Stimulated activated CD4-positive, alpha-beta T cell treated with anti-CD3 and anti-CD28 coated beads, Interleukin-1b, Interleukin-23, amount 100 ng/mL, for 48 hours (primary cell): ENCODE data around the gene LZTS2.
"Not testable (repeated sequence)": the region's sequence is repeated elsewhere in the genome, so short reads cannot be mapped to it uniquely, and the experiment has no call there.

ENCODE experiments used
- DNase-seq: peaks from one replicate; pipeline ENCODE4 v3.0.0-alpha.2; 2020

Gene LZTS2, protein sequence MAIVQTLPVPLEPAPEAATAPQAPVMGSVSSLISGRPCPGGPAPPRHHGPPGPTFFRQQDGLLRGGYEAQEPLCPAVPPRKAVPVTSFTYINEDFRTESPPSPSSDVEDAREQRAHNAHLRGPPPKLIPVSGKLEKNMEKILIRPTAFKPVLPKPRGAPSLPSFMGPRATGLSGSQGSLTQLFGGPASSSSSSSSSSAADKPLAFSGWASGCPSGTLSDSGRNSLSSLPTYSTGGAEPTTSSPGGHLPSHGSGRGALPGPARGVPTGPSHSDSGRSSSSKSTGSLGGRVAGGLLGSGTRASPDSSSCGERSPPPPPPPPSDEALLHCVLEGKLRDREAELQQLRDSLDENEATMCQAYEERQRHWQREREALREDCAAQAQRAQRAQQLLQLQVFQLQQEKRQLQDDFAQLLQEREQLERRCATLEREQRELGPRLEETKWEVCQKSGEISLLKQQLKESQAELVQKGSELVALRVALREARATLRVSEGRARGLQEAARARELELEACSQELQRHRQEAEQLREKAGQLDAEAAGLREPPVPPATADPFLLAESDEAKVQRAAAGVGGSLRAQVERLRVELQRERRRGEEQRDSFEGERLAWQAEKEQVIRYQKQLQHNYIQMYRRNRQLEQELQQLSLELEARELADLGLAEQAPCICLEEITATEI

DNA sequence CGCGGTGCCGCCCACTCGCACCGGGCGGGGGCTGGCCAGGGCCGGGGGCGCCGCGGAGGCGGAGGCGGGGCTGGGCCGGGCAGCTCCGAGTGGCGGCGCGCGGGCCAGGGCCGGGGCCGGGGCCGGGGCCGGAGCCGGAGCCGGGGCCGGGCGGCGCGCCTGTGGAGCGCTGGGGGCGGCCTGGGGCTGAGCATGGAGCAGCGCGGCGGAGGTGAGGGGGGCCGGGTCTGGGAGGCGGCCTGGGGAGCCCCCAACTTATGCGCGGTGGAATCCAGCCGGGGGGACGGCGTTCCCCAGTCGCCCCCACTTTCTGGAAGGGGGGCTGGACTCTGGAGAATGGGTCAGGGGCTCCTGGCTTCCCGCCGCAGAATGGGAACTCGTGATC, at the start of gene LZTS2:
TSS of gene LZTS2 (plus strand) at position 67 of the 385 bp plus-strand sequence. CDS start 2,731 bp downstream, outside the sequence.
- no peak for DNase-seq

DNA sequence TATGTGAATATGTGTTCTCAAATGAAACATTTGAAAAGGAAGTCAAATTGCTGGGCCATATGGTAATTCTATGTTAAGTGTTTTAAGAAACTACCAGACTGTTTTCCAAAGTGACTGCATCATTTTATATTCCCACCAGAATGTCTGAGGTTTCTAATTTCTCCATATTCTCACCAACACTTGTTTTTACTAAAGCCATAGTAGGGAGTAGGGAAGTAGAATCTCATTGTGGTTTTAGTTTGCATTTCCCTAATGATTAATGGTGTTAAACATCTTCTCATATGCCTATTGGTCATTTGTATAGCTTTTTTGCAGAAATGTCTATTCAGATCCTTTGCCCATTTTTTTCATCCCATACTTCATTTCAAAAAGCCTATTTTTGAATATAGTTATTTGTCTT, 39.4 kb upstream of the LZTS2 start:
- no peak for DNase-seq

DNA sequence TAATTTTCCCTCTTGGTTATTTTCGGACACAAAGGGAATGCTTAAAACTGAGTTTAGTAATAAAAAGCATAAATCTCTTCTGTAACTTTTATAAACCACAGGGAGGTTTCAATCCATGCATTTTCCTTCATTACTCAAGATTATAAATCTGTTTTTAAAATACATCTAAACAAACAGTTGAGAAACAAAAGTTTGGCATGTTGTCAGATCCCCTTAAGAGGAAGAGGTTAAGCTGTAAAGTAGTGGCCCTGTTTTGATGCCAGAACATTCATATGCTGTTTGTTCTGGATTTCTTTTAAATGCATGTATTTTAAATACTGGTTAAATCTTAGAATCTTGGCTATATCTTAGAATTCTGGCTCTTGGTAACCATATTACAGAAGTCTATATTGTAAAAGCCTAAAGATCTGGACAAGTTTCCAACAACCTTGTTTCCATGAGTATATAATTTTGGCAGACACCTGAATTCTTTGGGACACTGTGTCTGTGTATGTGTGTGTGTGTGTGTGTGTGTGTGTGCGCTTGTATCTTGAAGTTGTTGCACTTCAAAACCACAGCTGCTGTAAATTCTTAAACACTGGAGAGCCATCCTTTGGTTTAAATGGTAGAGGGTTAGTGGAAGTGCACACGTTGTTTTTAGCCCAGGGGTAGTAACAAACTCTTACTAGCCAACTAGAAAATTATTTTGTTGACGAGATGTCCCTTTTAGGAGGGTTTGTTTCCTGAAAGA, 37.1 kb upstream of the LZTS2 start:
- DNase-seq, result no peak

DNA sequence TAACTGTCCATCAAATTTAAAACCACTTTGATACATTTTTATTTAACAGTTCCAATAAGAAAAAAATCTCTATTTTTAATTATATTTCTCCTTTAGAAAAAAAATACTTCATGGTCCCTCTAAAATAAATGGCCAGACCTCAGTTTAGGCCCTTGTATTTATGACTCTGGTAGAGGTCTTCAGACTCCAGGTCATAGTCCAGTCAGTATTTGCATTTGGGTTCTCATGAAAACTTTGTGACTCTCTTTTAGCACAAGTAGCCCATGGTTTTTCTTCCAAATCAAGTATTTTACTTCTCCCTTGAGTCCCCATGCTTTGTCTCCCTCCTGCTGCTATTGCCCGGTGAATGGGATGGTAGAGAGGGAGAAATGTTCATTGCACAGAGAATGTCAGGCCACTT, 35.8 kb upstream of the LZTS2 start:
- no peak for DNase-seq

DNA sequence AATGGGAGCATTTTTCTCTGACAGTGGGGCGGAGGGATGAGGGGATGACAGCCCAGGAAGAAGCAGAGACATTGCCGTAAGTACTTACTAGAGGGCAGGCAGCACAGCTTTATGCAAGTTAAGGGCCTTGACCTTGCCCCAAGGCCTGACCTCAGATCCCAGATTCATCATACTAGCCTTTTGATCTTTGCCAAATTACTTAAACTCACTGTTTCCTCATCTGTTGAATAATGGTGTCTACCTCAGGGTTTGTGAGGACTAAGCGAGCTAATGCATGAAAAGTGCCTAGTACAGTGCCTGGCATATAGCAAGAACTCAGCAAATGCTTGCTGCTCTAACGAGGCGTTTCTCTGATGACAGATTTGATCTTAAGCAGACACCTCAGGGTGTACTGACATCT, 33.8 kb upstream of the LZTS2 start:
- no peak for DNase-seq

DNA sequence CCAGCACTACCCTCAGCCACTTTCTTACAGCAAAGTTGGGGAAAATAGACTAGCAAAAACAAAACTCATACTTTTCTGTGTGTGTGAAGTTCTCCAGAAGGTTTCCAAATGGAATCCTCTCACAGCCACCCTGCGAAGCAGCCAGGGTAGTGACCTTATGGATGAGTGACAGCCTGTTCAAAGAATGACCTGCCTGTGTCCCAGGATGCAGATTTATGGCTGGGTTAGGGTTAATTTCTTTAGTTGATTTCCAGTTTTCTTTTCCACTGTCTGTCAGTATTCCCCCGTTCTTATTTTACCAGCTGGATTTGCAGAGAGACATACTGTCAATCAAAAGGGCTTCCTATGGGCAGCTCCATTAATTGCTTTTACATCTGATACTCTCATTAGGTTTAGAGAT, 32.7 kb upstream of the LZTS2 start:
- no peak for DNase-seq

DNA sequence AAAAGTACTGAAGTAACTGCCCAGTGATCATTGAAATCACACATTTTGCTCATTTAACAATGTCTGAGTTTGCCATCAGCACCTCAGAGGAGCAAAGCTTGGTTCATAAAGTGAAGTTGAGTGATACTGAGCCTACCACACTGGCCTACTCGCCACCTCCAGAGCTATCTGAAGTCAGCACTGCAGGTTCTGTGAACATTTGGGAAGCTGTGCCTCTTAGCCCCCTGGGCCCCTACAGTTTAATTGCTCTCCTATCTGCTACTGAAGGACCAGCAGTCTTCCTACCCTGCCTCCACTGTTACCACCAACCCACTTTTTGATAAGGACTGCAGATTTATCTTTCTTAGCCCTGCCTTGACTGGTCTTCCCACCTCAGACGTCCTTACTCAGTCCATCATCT, 32.3 kb upstream of the LZTS2 start:
- DNase-seq, result no peak

DNA sequence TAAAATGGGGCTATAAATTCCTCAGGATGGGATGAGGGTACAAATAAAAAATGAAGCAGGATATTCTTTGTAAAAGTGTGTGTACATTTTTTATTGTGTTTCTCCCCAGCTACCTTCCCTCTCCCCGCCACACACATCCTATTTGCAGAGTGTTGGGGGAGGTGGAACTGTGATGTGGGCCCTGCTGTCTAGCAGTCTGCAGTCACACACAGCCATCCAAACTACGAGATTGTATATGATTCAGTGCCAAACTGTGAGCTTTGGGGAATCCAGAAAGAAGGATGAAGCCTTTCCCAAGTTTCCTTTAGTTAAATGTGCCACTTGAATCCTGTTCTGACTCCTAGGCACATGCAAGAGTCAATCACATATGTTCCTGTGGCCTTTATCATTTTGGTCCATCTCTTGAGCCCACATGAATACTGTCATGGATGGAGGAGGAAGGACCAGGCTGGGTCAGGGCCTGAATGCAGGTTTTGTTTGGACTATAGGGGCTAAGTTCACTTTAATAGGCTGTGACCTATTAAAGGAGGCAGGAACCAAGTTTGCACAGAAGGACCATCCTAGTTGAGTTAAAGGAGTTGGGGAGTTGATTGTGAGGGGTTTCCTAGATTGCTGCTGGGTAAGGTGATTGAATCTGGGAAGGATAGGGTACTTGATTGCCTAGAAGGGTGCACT, 31.4 kb upstream of the LZTS2 start:
- no peak for DNase-seq

DNA sequence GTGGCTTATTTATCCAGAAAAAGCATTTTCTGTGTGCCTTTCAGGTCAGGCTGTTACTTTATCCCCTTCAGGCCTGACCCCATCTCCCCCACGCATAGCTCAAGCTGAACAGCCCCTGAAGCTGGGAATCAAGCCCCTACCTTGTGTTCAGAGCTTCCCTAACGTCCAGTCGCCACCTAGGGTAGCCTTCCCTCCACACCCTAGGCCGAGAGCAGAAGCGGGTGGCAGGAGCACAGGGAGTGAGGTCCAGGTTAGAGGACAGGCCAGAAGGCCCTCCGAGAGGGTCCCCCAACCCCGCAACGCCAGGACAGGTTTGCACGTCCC, 30.8 kb upstream of the LZTS2 start:
- DNase-seq, result no peak

DNA sequence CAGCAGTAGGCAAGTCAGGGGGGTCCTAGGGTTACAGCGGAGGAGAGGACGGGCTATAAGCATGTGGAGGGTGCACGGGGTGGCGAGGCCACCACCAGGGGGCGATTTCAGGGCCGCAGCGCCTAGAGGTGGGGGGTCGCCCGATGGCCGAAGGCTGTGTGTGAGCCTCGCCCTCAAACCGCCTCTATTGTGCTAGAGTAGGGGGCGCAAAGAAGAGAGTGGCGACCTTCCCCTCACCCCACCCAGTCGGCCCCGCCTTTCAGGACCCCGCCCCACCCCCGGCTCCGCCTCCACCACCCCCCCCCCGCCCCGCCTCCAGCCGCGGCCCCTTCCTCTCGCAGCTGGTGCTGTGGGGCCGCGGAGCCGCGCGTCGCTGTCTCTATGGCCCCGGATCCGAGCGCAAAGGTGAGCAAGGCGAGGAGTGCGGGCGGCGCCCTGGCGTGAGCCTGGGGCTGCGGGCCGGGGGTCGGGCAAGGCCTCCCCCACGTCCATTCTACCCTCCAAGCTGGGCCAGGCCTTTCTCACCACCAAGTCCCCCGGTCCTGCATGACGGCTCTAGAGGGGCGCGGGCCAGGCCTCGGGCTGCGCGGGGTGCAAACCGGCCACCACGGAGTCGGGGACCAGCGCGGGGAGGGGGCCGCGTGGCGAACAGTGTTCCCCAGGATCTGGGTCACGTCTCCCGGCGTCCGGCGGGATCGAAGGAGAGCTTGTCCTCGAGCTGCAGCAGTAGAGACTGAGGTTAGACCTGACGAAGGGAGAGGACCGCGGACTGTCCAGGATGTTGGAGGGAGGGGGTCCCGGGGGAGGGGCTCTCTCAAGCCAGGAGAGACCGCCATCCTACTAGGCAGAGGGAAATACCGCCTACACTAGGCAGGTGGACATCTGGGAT, 30.2 kb upstream of the LZTS2 start, which contains the start of gene SEMA4G:
TSS of gene SEMA4G (plus strand) at position 318 of the 889 bp plus-strand sequence. CDS start 3,409 bp downstream, outside the sequence.
- DNase-seq, result peak; percentile 33

DNA sequence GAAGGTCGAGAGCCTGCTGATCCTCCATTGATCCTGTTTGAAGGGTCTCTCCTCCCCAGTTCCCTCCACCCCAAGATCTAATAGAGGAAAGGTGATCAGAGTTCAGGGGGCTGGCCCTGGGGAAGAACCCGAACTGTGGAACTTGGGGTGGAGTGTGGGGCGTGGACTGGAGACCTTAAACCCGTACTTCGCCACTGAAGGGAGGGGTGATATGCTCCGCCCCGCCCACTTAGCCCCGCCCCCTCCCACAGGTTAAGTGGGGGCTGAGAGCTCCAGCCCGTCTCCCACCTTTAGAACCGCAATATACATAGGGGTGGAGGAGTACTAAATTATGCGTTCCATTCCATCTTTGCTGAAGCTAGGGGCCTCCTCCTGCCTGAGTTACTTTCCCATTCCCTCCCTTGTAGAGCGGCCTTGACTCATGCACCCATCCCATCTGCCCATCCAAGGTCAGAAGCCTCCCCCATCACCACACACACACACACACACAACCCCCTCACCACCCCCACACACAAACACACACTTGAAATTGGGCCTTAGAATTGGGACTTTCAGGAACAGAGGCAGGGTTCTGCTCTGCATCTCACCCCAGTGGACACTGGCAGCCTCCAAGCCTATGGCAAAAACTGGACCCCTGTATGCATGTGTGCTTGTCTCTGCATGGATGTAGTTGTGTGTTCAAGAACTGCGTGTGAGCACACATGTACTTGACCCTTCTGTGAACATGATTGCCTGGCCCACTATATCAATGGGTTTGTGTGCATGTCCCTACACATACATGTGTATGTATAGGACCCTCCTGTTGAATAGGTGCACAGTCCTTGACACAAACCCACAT, 29.3 kb upstream of the LZTS2 start:
- no peak for DNase-seq

DNA sequence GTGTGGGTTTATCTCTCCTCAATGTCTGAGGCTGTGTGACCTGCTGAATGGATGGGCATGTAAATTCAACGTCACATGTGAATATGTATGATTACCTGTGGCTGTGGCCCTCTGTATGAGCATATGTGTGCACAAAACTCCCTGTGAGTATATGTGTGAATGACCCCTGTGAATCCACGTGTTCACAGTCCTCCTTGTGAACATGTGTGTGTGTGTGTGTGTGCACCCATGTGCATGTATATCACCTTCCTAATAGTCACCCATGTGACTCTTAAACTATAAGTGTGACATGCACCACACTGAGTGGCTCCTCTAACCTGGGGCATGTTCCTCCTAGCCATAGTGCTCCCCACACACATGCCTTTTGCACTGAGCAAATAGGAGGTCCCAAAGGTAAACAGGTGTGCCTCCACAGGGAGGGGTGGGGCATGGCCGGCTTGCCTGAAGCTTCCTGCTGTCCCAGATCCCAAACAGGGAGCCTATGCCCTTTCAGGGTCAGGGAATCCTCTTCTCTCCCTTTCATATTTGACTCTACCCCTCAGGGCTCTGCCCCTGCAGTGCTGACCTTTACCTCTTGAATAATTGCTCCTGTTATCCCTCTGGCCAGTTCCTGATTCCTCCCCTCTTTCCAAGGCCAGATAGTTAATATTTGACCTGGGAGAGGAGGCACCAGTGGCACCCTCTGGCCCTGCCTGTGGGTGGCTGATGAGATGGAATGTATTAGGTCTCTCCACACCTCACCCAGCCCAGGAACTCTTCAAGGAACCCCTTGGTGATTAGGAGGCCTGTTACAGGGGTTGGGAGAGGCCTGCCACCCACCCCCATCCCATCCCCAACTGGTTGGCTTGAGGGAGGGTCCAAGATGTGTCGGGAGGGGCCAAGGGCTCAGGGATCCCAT, 28.4 kb upstream of the LZTS2 start:
- no peak for DNase-seq

DNA sequence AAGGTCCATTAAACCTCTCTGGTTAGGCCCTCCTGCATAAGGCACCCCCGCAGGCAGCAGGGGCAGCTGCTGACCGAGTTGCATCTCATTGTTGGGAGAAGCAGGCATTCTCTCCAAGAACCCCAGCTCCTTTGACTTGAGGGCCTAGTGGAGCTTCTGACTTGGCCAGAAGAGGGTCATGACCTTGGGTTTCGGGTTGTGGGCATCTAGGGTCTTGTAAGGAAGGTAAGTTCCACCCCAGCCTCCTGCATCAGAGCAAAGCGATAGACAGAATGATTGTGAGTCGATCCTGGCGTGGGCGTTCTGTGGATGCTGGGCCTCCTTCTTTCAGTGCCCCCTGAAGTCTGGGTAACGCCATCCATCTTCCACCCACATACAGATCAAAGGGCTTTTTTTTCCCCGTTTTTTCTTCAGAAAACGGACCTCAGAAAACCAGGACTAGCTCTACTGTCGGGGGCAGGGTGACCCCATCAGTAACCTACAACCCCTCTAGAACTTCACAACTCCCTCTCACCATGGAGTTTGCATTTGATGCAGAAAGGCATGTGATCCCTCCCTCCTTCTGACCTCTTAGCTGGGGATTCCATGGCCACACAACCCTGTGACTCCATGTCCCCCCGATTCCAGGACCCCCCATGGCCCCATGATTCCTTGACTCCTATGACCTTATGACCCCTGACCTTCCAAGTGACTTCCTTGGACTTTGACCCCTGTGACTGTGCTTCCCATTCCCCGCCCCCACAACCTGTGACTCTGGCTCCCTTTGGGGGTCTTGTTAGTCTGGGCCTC, 27.3 kb upstream of the LZTS2 start:
- no peak for DNase-seq

DNA sequence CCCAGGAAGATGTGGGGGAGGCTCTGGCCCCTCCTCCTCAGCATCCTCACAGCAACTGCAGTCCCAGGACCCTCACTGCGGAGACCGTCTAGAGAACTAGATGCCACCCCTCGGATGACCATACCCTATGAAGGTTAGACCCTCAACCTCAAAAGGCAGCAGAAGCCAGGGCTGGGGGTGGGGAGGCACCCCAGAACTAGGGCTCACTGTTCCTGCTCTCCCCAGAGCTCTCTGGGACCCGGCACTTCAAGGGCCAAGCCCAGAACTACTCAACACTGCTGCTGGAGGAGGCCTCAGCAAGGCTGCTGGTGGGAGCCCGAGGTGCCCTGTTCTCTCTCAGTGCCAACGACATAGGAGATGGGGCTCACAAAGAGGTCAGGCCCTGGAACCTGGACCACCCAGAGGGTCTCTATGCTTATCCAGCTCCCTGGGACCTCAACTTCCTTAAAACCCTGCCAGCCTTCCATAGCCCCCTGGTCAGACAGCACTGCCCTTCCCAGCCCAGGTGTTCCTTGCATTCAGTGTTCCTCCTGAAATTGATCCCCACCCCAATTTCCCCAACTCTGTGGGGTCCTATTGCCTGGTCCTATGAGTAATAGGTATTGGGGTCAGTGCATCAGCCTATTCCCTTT, 26.6 kb upstream of the LZTS2 start:
- no peak for DNase-seq

DNA sequence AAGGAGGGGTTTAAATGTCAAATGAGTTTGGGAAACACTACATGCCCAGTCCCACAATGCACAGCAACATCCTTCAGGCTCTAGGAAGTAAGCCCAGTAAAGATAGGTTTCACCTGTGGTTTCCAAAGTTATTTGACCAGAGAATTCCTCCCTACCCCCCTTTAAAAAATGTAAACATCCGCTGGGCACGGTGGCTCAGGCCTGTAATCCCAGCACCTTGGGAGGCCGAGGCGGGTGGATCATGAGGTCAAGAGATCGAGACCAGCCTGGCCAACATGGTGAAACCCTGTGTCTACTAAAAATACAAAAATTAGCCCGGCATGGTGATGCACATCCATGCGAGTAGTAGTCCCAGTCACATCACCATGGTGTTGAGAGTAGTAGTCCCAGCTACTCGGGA, 24.2 kb upstream of the LZTS2 start:
- not testable (repeated sequence) for DNase-seq

DNA sequence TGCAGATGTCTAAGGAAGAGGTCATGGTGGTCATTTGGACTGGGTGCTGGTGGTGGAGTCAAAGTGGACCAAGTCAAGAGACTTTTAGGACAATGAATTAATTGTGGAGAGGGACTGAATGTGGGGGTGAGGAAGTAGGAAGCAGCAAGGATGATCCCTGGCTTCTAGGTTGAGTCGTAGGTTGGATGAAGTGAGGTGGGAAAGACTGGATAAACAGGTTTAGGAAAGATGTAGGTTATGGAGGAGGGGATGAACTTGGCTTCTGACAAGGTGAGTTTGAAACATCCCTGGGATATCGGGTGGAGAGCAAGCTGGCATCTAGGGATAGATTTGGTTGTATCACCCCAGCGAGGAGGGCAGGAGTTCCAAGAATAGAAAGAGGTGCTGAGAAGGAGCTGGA, 22.7 kb upstream of the LZTS2 start:
- DNase-seq, result no peak

DNA sequence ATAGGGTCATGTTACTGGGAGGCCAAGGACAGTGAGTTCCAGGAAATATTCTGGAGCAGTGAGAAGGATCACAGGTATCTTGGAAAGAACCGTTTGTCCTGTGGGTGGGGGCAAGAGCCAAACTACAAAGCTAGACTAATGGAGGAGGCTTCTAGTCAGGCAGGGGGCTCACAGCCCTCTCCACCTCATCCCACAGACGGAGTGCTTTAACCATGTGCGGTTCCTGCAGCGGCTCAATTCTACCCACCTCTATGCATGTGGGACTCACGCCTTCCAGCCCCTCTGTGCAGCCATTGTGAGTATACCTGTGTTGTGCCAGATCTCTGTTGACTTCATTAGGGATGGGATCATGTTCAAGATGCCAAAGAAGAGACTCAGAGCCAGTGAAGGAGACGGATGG, 22.2 kb upstream of the LZTS2 start:
- DNase-seq, result no peak

DNA sequence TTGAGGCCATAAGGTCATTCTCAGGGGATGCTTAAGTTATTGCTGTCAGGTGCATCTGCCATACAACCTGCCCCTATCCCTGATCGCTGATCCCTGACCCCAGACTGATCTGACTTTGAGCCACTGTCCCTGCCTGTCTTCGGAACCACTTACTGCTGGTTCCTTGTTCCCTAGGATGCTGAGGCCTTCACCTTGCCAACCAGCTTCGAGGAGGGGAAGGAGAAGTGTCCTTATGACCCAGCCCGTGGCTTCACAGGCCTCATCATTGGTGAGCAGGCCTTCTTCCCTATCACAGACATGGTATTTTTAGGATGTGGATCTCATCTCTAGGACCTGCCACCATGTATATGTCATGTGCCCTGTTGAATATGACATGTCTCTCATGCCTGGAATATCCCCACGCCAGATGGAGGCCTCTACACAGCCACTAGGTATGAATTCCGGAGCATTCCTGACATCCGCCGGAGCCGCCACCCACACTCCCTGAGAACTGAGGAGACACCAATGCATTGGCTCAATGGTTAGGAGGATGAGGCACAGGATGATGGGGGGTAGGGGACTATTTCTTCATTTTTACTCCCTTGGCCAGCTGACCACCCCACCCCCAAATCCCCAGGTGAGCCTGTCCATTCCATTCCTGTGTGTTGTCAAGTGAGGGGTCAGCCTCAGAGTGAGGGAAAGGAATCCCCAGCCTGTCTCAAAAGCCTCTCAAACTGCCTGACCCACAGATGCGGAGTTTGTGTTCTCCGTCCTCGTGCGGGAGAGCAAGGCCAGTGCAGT, 21.3 kb upstream of the LZTS2 start:
- no peak for DNase-seq
